ENCODE measurements around the gene LRMDA. TPM values are rescaled to one million over a fixed set of nuclear protein-coding genes. Genes with fewer than 3 reads are reported as not detected.
A peak's percentile ranks its signal among the peaks of the same experiment; 100 is the strongest.

Gene LRMDA
- total RNA-seq, 3 donors from 2014 or later: 9.4 to 14.9 (median 10.3) TPM

DNA sequence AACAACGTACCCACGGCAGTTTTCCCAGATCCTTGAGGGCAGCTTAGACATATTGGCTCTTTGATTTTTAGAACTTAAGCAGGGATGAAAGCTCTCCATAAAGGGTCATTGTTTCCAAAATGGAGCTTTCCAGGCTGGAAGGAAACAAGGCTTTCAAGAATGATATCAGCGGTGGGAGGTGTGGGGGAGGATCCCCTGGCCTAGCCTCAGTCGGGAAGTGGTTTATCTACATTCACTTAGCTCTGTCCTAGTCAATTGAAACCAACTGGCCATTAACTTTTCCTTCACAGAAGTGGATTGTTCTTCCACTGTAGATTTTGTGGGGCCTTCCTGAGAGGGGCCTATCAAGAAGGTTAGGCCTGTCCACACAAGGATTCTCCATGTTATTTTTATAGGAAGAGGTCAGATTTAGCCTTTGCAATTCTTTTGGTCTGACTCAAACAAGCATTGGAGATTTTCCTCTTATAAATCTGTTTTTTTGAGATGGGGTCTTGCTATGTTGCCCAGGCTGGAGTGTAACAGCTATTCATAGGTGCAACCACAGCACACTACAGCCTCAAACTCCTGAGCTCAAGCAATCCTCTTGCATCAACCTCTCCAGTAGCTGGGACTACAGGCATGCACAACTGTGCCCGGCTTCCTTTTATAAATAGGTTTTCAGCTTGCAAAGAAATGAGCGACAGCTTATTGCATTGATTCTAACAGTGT is 343.5 kb downstream of the LRMDA start:
- ATAC-seq: no peak
- Histone ChIP-seq H3K9me3 (no peaks in the 10 kb centered on the region), H3K36me3 (ENCODE audit: low read depth) (no peaks in the 10 kb centered on the region), H3K4me3 (no peak overlapping the region), H3K4me1 (ENCODE audit: low read depth) (no peaks in the 10 kb centered on the region)
- TF ChIP-seq, protein P1, sequence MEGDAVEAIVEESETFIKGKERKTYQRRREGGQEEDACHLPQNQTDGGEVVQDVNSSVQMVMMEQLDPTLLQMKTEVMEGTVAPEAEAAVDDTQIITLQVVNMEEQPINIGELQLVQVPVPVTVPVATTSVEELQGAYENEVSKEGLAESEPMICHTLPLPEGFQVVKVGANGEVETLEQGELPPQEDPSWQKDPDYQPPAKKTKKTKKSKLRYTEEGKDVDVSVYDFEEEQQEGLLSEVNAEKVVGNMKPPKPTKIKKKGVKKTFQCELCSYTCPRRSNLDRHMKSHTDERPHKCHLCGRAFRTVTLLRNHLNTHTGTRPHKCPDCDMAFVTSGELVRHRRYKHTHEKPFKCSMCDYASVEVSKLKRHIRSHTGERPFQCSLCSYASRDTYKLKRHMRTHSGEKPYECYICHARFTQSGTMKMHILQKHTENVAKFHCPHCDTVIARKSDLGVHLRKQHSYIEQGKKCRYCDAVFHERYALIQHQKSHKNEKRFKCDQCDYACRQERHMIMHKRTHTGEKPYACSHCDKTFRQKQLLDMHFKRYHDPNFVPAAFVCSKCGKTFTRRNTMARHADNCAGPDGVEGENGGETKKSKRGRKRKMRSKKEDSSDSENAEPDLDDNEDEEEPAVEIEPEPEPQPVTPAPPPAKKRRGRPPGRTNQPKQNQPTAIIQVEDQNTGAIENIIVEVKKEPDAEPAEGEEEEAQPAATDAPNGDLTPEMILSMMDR (IDR thresholded peaks at IDR 0.05): no peak
- intact Hi-C loops (cut with DNase I, micrococcal nuclease): no loop called here
- DNase-seq: no peak

DNA sequence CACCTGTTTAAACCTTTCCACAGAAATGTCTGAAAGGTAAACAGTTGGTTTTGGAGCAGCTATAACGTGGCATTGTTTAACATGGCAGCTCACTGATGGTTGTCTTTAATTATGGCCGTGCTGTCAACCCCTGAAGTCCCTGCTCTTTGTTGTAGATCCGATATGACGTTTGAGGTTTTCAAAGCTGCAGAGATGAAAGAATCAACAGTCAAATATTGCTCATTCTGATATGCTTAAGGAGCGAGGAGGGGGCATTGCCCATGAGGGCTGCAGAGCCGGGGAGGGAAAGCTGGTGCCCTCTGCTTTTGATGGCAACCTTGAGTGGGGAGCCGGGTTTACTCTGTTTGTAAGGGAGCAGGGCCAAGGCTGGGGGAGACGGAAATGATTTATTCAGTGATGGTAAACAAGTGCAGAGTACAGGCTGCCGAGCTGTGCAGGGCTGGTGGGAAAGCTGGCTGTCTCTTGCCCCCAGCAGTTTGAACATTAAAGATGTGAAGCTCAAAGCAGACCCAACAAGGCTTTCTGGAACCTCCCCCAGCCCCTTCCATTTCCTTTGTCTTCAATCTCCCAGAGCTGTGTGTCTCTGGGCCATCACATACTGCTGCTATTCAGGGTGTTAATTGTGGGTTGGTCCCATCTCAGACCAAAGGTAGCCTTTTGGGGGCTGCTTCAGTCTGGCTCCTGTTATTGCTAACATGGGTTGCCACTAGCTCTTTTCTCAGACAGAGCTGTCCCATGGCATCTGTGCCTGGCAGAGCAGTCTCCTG is 345.5 kb downstream of the LRMDA start:
- DNase-seq (no peak), ATAC-seq (peak; percentile 46)
- intact Hi-C loops (cut with DNase I, micrococcal nuclease): no loop called here
- no peaks in the 10 kb centered on the region for H3K4me1 ChIP-seq (ENCODE audit: low read depth)
- no peak overlapping the region for H3K4me3 ChIP-seq
- TF ChIP-seq, protein P1 (IDR thresholded peaks at IDR 0.05): no peak
- no peaks in the 10 kb centered on the region for H3K36me3 ChIP-seq (ENCODE audit: low read depth)
- H3K9me3 ChIP-seq: no peaks in the 10 kb centered on the region

DNA sequence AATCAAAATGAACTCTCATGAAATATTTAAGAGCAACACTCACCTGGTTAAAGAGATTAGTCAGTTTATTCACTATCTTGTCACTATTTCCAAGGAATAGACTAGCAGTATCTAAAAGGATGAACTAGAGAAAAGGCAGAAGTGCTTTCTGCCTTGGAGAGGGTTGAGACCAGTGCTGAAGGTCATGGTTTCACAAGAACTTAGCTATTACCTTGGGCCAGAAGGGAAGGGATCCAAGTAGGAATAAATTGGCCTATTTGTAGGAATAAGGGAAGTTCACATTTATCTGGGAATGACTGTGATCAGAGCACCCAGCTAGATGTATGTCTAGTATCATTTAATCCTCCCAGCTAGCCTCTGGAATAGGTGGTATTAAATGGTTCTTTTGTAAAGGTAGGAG is 347.2 kb downstream of the LRMDA start:
- Histone ChIP-seq H3K4me3 (no peak overlapping the region), H3K9me3 (no peaks in the 10 kb centered on the region), H3K4me1 (ENCODE audit: low read depth) (no peaks in the 10 kb centered on the region), H3K36me3 (ENCODE audit: low read depth) (no peaks in the 10 kb centered on the region)
- DNase-seq (no peak), ATAC-seq (no peak)
- TF ChIP-seq, protein P1 (IDR thresholded peaks at IDR 0.05): no peak
- intact Hi-C loops (cut with DNase I, micrococcal nuclease): no loop called here

DNA sequence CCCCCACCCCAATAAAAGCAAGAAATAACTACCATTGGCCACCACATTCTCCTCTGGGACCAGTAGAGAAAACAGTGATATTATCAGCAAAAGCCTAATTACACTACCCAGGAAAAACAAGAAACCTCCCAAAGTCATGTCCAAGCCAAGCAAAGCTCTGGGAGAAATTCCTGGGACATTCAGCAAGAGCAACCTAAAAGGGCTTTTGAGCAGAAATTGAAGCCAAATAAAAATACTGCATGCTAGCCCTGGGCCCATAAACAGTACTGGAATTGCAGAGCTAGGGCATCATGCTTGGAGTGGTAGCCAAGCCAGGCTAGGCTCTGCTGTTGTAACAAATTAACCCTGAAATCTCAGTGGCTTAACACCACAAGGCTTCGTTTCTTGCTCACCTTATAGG is 347.9 kb downstream of the LRMDA start:
- H3K4me3 ChIP-seq: no peak overlapping the region
- H3K4me1 ChIP-seq (ENCODE audit: low read depth): no peaks in the 10 kb centered on the region
- TF ChIP-seq, protein P1 (IDR thresholded peaks at IDR 0.05): no peak
- intact Hi-C loops (cut with DNase I, micrococcal nuclease): no loop called here
- DNase-seq: no peak
- ATAC-seq: no peak
- H3K36me3 ChIP-seq (ENCODE audit: low read depth): no peaks in the 10 kb centered on the region
- H3K9me3 ChIP-seq: no peaks in the 10 kb centered on the region

DNA sequence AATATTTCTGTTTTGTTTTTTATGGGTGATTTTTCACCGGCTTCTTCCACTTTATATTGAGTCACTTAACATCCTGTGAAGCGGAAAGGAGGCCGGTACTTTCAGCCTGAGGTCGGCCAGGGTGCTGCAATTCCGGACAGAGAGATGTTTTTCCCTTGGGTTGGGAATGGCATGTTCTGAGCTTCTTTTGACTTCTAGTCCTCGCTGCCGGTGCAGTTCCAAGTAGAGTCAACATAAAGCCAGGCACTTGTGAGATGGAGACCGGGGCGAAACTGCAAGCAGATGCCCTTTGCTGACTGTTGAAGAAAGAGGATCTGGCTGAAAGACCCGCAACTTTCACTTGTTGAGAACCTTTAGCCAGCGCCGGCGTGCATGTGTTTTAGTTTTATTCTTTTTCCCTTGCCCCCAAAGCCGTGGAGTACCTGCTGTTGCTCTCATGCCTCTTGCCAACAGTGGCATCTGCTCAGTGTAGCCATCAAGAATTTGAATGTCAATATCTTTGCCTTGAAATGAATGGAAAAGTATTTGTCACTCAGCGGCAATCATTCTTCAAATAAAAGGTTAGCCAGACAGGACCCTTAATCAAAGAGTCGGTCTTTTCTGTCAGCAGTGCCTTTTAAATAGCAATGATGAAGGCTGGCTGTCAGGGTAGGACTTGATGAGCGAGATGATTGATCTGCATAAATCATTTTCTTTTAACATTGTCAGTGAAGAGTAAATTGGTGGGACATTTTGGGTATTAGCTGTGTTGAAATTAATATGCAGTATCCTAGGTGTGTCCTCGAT is 351.2 kb downstream of the LRMDA start:
- DNase-seq: no peak
- Histone ChIP-seq H3K9me3 (no peaks in the 10 kb centered on the region), H3K4me1 (ENCODE audit: low read depth) (no peaks in the 10 kb centered on the region), H3K36me3 (ENCODE audit: low read depth) (no peaks in the 10 kb centered on the region), H3K4me3 (no peak overlapping the region)
- ATAC-seq: no peak
- intact Hi-C loops (cut with DNase I, micrococcal nuclease): no loop called here
- TF ChIP-seq, protein P1 (IDR thresholded peaks at IDR 0.05): no peak

Data from mucosa of descending colon (tissue), 3 donors.